HepG2 (cell line): ENCODE data around the gene WBP1. TPM values are rescaled to one million over a fixed set of nuclear protein-coding genes. Genes with fewer than 3 reads are reported as not detected.

Experiments
- ARID5B ChIP-seq: IDR thresholded peaks from 2 replicates; pipeline ENCODE4 v1.4.0; 2020; ENCODE audit warnings: mild to moderate bottlenecking, missing genetic modification reagents
- HNF4A ChIP-seq: sonication (generic); formaldehyde crosslinking; IDR thresholded peaks from 2 replicates; pipeline ENCODE4 v1.4.0; 2020; ENCODE audit warnings: missing genetic modification reagents
- MIER3 ChIP-seq: IDR thresholded peaks from 2 replicates; pipeline ENCODE4 v1.6.1; 2016; ENCODE audit warnings: missing compliant biosample characterization, borderline replicate concordance
- MYNN ChIP-seq: sonication (generic); formaldehyde crosslinking; IDR thresholded peaks from 2 replicates; pipeline ENCODE4 v1.4.0; 2020; ENCODE audit warnings: mild to moderate bottlenecking, low read depth, missing genetic modification reagents
- NFAT5 ChIP-seq: sonication (generic); formaldehyde crosslinking; IDR thresholded peaks from 2 replicates; pipeline ENCODE4 v1.4.0; 2020; ENCODE audit warnings: missing genetic modification reagents
- PHF8 ChIP-seq: sonication (generic); formaldehyde crosslinking; IDR thresholded peaks from 2 replicates; pipeline ENCODE4 v1.5.0; 2020; ENCODE audit warnings: missing genetic modification reagents
- POLR2A ChIP-seq, 2 experiments: IDR thresholded peaks; 2 replicates each; pipeline ENCODE4 v1.6.1; 2011; ENCODE audit warnings: low read depth in 2 of 2, low read length in 2 of 2, mild to moderate bottlenecking in 1 of 2, moderate library complexity in 1 of 2; ENCODE audit not compliant: insufficient read depth in 1 of 2
- SATB2 ChIP-seq: sonication (generic); formaldehyde crosslinking; IDR thresholded peaks from 2 replicates; pipeline ENCODE4 v1.5.0; 2020; ENCODE audit warnings: missing genetic modification reagents
- SIN3B ChIP-seq: fragments of 150-350 bp; IDR thresholded peaks from 2 replicates; pipeline ENCODE4 v1.6.1; 2014; ENCODE audit warnings: low read length
- TEF ChIP-seq: sonication (generic); formaldehyde crosslinking; IDR thresholded peaks from 2 replicates; pipeline ENCODE4 v1.5.0; 2020; ENCODE audit warnings: missing genetic modification reagents
- TP53 ChIP-seq: sonication (generic); formaldehyde crosslinking; conservative IDR thresholded peaks from 2 replicates; pipeline ENCODE4 v1.4.0; 2020; ENCODE audit warnings: missing genetic modification reagents
- ZBTB43 ChIP-seq: sonication (generic); formaldehyde crosslinking; conservative IDR thresholded peaks from 2 replicates; pipeline ENCODE4 v1.4.0; 2020; ENCODE audit warnings: missing genetic modification reagents
- ZNF512B ChIP-seq: sonication (generic); formaldehyde crosslinking; IDR thresholded peaks from 2 replicates; pipeline ENCODE4 v1.5.1; 2020; ENCODE audit warnings: missing genetic modification reagents, mild to moderate bottlenecking, borderline replicate concordance
- ZNF552 ChIP-seq: sonication (generic); formaldehyde crosslinking; IDR thresholded peaks from 2 replicates; pipeline ENCODE4 v1.9.0; 2022; ENCODE audit warnings: missing genetic modification reagents, mild to moderate bottlenecking, borderline replicate concordance
- ZNF580 ChIP-seq: IDR thresholded peaks from 2 replicates; pipeline ENCODE4 v1.6.1; 2016; ENCODE audit warnings: low read depth, borderline replicate concordance
- polyA plus RNA-seq, 8 experiments: library from polyadenylated mRNA; depleted of rRNA in 3 of 8; stranded (reverse) in 7 of 8; unstranded in 1 of 8; fragments of >200 nt; fragmentation: Illumina TruSeq in 4 of 8; extraction: Trizol in 4 of 8; gene quantifications; 2 replicates each; pipeline versions ENCODE4 v1.2.1 to v1.2.3, GENCODE V29; 2011 to 2016; ENCODE audit warnings: low read depth in 4 of 8, missing spikeins in 1 of 8, mixed read lengths in 1 of 8; ENCODE audit not compliant: insufficient read depth in 1 of 8
- total RNA-seq, 5 experiments: library from RNA; depleted of rRNA; stranded (reverse); fragments of >200 nt; fragmentation: Illumina TruSeq; extraction: Trizol; gene quantifications; 2 replicates each; pipeline ENCODE4 v1.2.3, GENCODE V29; 2016; ENCODE audit warnings: low read depth in 1 of 5

WBP1 gene
- total and polyA plus RNA-seq, 2 of the 13 experiments (the other 11 are each of a cell fraction or from before 2014, with no cell fraction given), result 38.8 to 85.7 TPM

GRCh38 chr2:74413001-74413698, 45.1 kb upstream of the WBP1 start (continued):
- TF ChIP-seq ARID5B (CRISPR knock-in tag) (peak; percentile 68), ZNF552 (CRISPR knock-in tag) (no peak), MYNN (CRISPR knock-in tag) (no peak), ZNF512B (CRISPR knock-in tag) (no peak), MIER3 (no peak; the same call in 1 of the 2 replicates), NFAT5 (no peak), TP53 (no peak), POLR2A (IDR thresholded peaks at IDR 0.05; ENCODE audit: insufficient read depth in 1 of 2, low read depth in 2 of 2, low read length in 2 of 2) (no peak), SATB2 (no peak), HNF4A (CRISPR knock-in tag) (peak; percentile 76), ZBTB43 (CRISPR knock-in tag) (no peak), PHF8 (no peak), ZNF580 (CRISPR knock-in tag) (no peak), SIN3B (no peak), TEF (CRISPR knock-in tag) (no peak)
